ENCODE data around the gene TLE3. TPM values are rescaled to one million over a fixed set of nuclear protein-coding genes. Genes with fewer than 3 reads are reported as not detected.

The TLE3 gene
- polyA plus RNA-seq, 2 of the 4 experiments (the other 2 are of a cell fraction) = 4.6 to 5.3 TPM

- Histone ChIP-seq H3K27ac (no peak overlapping the region), H3K4me3 (no peak overlapping the region), H3K4me2 (no peak overlapping the region), H3K4me1 (no peaks in the 10 kb centered on the region), H3K9me3 (no peaks in the 10 kb centered on the region)
- FAIRE-seq = no peak
- no peak for ATAC-seq
- DNase-seq (ENCODE audit: low read depth in 1 of 2, low spot score in 1 of 2) = no peak
- CTCF ChIA-PET = interaction anchor here (0.6 to 0.8 kb wide), 3 partner anchors 32 to 127 kb away, joined by 3 read pairs; no protein-coding TSS in a partner anchor
- TF ChIP-seq E2F6 (IDR thresholded peaks at IDR 0.05; ENCODE audit: borderline replicate concordance, low read depth) (no peak), POLR2A (IDR thresholded peaks at IDR 0.05; ENCODE audit: low read length) (no peak), TFCP2L1 (CRISPR knock-in tag; IDR thresholded peaks at IDR 0.05) (no peak), MAX (IDR thresholded peaks at IDR 0.05) (no peak), CBX2 (IDR thresholded peaks at IDR 0.05; ENCODE audit: borderline replicate concordance, low read depth) (no peak), ELK1 (IDR thresholded peaks at IDR 0.05; ENCODE audit: low read depth, low read length) (no peak), ATOH8 (CRISPR knock-in tag; IDR thresholded peaks at IDR 0.05; ENCODE audit: low read depth) (no peak), KDM5A (IDR thresholded peaks at IDR 0.05) (no peak), RFX5 (IDR thresholded peaks at IDR 0.05) (no peak), ZNF302 (CRISPR knock-in tag; IDR thresholded peaks at IDR 0.05) (no peak), NFE2L2 (conservative IDR thresholded peaks at IDR 0.05; ENCODE audit: low read length) (no peak), MAZ (IDR thresholded peaks at IDR 0.05; ENCODE audit: borderline replicate concordance, low read depth, low read length) (no peak)
- POLR2A ChIA-PET = no interaction called here
- 60% methylated on average over 5 of the region's 5 CpGs for WGBS (ENCODE audit: missing lambda C conversion rate)
Observed at GRCh38 chr15:70042553-70043214, 55.0 kb downstream of the TLE3 start.

- ChIA-PET CTCF (interaction anchor here (1.3 to 3.3 kb wide), 2 partner anchors 11 to 17 kb away, joined by 4 to 14 read pairs; no protein-coding TSS in a partner anchor), POLR2A (no interaction called here)
- no peak for ATAC-seq
- no peak for FAIRE-seq
- TF ChIP-seq PBX3 (IDR thresholded peaks at IDR 0.05) (no peak), HOXB5 (CRISPR knock-in tag; IDR thresholded peaks at IDR 0.05) (no peak), NR3C1 (IDR thresholded peaks at IDR 0.05) (no peak), REST (IDR thresholded peaks at IDR 0.05) (no peak), CTCF (IDR thresholded peaks at IDR 0.05) (no peak), EHF (CRISPR knock-in tag; IDR thresholded peaks at IDR 0.05) (no peak), BHLHE40 (IDR thresholded peaks at IDR 0.05; ENCODE audit: low read depth, low read length) (no peak), NPAS2 (CRISPR knock-in tag; IDR thresholded peaks at IDR 0.05; ENCODE audit: borderline replicate concordance) (no peak), BCL3 (IDR thresholded peaks at IDR 0.05) (no peak), RNF2 (IDR thresholded peaks at IDR 0.05; ENCODE audit: borderline replicate concordance, low read depth) (no peak)
- H3K9me3 ChIP-seq = no peaks in the 10 kb centered on the region
- no peak for DNase-seq (ENCODE audit: low read depth in 1 of 2, low spot score in 1 of 2)
- no peak overlapping the region for H3K4me2 ChIP-seq
- H3K4me3 ChIP-seq = no peak overlapping the region
- WGBS (ENCODE audit: missing lambda C conversion rate) = 8% methylated on average over 3 of the region's 3 CpGs
- no peak overlapping the region for H3K27ac ChIP-seq
- H3K4me1 ChIP-seq = no peaks in the 10 kb centered on the region
Observed at GRCh38 chr15:70039917-70040316, 57.8 kb downstream of the TLE3 start.

All from A549 (cell line).